NB4 (cell line): ENCODE data around the gene PRUNE2.

ENCODE experiments used
- MYC ChIP-seq: IDR thresholded peaks from 2 replicates; pipeline ENCODE4 v1.6.1; 2011; ENCODE audit warnings: low read depth, low read length
- POLR2A ChIP-seq: IDR thresholded peaks from 2 replicates; pipeline ENCODE4 v1.6.1; 2011; ENCODE audit warnings: mild to moderate bottlenecking; ENCODE audit not compliant: insufficient read length; ENCODE audit errors: extremely low read depth
- TF ChIP-seq, protein P1 (sequence below): IDR thresholded peaks from one replicate; pipeline ENCODE4 v1.5.1; 2012; ENCODE audit warnings: low read depth, low read length
- TF ChIP-seq, protein P2 (sequence below): IDR thresholded peaks from 2 replicates; pipeline ENCODE4 v1.6.1; 2011; ENCODE audit warnings: low read depth, low read length

DNA sequence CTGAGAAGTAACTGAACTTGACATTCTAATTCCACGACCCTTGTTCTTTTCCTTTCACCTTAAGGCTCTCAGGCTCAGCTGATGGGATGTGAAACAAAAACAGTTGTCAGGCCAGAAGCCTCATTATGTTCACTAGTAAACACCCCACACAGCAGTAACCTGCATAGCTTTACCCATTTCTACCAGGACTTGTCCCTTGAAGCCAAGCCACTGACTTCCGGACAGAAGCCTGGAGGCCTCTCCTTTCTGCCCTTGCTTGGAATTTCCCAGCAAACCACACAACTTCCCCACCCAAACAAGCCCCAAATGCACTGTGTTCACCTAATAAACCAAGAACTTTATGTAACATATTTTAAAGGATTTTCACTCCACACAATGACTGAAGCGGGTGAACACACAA lies 19.6 kb downstream of the PRUNE2 start:
- TF ChIP-seq, protein P1, sequence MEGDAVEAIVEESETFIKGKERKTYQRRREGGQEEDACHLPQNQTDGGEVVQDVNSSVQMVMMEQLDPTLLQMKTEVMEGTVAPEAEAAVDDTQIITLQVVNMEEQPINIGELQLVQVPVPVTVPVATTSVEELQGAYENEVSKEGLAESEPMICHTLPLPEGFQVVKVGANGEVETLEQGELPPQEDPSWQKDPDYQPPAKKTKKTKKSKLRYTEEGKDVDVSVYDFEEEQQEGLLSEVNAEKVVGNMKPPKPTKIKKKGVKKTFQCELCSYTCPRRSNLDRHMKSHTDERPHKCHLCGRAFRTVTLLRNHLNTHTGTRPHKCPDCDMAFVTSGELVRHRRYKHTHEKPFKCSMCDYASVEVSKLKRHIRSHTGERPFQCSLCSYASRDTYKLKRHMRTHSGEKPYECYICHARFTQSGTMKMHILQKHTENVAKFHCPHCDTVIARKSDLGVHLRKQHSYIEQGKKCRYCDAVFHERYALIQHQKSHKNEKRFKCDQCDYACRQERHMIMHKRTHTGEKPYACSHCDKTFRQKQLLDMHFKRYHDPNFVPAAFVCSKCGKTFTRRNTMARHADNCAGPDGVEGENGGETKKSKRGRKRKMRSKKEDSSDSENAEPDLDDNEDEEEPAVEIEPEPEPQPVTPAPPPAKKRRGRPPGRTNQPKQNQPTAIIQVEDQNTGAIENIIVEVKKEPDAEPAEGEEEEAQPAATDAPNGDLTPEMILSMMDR = no peak
- TF ChIP-seq, protein P2, sequence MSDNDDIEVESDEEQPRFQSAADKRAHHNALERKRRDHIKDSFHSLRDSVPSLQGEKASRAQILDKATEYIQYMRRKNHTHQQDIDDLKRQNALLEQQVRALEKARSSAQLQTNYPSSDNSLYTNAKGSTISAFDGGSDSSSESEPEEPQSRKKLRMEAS = no peak
- no peak for TF ChIP-seq POLR2A
- no peak for TF ChIP-seq MYC
